SK-N-MC (cell line): ENCODE data around the gene GNAS-AS1.

Experiments used
- DNase-seq: peaks from one replicate; pipeline ENCODE4 v3.0.0-alpha.2; 2011; ENCODE audit warnings: low read depth, low spot score
- H3K27ac ChIP-seq: fragments of 200-600 bp; sonication (generic); 2 replicates; pipeline ENCODE4 v1.5.1; 2016; ENCODE audit warnings: mixed run types
- H3K36me3 ChIP-seq: fragments of 200-600 bp; sonication (generic); 2 replicates; pipeline ENCODE4 v1.6.1; 2017; ENCODE audit warnings: antibody characterized with exemption, low read length, mixed read lengths; ENCODE audit not compliant: insufficient read depth
- H3K4me3 ChIP-seq: fragments of 200-600 bp; sonication (generic); 2 replicates; pipeline ENCODE4 v1.5.1; 2016
- H3K9ac ChIP-seq: fragments of 200-600 bp; sonication (generic); 2 replicates; pipeline ENCODE4 v1.8.0; 2017; ENCODE audit warnings: mixed run types, mixed read lengths; ENCODE audit not compliant: insufficient read length
- H3K9me3 ChIP-seq: fragments of 200-600 bp; sonication (generic); 2 replicates; pipeline ENCODE4 v1.6.1; 2017; ENCODE audit warnings: low read depth, mild to moderate bottlenecking, antibody characterized with exemption, low read length, moderate library complexity, mixed read lengths
- EZH2 ChIP-seq: fragments of 200-600 bp; sonication (generic); IDR thresholded peaks from one replicate; pipeline ENCODE4 v1.6.1; 2017; ENCODE audit warnings: antibody characterized with exemption
- FOXP2 ChIP-seq: optimal IDR thresholded peaks from 2 replicates; pipeline ENCODE3; 2011; ENCODE audit warnings: mild to moderate bottlenecking, moderate library complexity; ENCODE audit not compliant: insufficient read depth; ENCODE audit errors: extremely low read length, control extremely low read depth
- POLR2AphosphoS5 ChIP-seq: IDR thresholded peaks from 2 replicates; pipeline ENCODE4 v1.6.1; 2012; ENCODE audit warnings: mild to moderate bottlenecking, low read depth, low read length, borderline replicate concordance

The GNAS-AS1 gene

DNA sequence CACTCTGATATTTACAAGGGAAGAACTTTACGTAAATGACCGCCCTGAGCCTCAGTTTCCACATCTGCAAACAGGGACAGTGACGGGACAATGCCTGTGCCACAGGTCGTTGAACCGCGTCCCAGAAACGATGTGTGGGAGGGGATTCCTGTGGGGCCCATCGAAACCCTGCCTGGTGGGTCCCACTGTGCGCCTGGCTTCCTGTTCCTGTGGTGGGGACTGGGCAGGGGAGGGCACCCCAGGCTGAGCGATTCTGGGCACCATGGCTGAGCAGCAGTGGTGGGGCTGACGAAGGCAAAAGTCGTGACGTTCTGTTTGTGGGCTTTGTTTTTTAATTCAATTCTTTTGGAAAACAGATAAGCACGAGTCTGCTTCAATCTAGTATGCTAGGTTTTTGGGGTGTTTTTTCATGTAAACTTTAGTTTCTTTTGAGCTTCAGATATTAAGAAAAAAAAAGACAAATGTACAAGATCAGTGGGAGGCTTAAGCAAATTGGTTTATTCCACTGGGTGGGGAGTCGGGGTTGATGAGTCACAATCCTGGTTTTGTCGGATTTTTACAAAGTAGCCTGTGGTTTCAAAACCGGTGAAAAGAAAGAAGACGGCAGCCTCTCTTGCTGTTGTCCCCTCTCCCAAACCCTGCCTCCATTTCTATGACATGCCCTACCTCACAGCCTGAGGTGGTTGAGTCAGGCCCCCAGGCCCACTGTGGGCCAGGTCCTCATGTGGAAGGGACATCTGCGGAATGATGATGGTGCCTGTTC lies 40.4 kb downstream of the GNAS-AS1 start:
- Histone ChIP-seq H3K9me3 (no peaks in the 10 kb centered on the region), H3K27ac (no peak overlapping the region), H3K4me3 (no peak overlapping the region), H3K36me3 (no peaks in the 10 kb centered on the region), H3K9ac (no peak overlapping the region)
- DNase-seq: no peak
- TF ChIP-seq FOXP2: no peak
- TF ChIP-seq EZH2: no peak
- TF ChIP-seq POLR2AphosphoS5: no peak

DNA sequence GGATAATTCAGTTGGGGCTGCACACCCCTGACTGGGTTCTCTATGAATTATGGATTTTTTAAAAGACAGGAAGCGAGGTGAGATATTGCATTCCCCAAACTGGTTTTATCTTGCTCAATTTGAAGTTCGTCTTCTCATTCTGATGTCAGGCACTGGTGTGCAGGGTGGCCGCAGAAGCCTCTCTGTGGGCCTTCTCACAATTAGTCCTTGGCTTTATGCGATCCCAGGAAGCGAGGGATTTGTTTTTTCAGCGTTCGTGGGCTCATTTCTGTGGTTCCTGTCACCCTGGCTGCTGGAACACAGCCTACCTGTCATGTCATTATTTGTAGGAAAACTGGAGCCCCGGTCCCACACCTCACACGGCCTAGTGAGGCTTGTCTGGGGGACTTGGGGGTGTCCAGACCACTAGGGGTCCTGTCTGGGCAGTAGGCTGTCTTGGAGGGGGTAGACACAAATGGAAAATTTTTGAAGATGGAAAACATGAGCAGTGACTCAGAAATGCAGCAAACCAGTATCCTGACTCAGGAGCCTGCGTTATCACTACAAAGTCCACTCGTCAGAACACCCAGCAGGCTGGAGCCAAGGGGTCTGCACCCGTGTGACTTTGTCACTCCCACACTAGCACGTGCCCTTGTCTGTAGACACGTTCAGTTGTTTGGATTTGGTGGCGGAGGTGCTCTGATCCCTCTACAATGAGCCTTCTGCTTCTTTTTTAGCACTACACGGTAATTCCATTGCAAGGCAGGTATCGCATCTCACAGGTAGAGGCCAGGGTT lies 42.2 kb downstream of the GNAS-AS1 start:
- DNase-seq: no peak
- H3K9ac ChIP-seq: no peak overlapping the region
- TF ChIP-seq POLR2AphosphoS5: no peak
- no peak for TF ChIP-seq FOXP2
- TF ChIP-seq EZH2: no peak
- no peaks in the 10 kb centered on the region for H3K36me3 ChIP-seq
- H3K27ac ChIP-seq: no peak overlapping the region
- H3K4me3 ChIP-seq: no peak overlapping the region
- no peaks in the 10 kb centered on the region for H3K9me3 ChIP-seq

DNA sequence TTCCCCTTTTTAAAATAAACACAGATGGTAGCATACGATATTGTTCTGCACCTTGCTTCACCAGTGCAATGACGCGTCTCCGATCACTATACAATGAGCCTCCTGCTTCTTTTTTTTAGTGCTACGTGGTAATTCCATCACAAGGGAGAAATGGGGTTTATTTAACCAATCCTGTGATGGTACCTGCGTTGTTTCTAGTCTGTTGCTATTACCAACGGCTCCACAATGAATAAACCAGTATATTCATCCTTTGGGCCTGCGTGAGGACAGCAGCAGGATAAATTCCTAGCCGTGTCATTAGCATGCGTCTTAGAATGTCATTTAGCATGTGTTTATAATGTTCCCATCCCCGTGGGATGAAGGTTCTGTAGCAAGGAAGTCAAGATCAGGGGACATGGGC lies 42.9 kb downstream of the GNAS-AS1 start:
- Histone ChIP-seq H3K9ac (no peak overlapping the region), H3K9me3 (no peaks in the 10 kb centered on the region), H3K36me3 (no peaks in the 10 kb centered on the region), H3K4me3 (no peak overlapping the region), H3K27ac (no peak overlapping the region)
- no peak for DNase-seq
- no peak for TF ChIP-seq POLR2AphosphoS5
- TF ChIP-seq FOXP2: no peak
- TF ChIP-seq EZH2: no peak

DNA sequence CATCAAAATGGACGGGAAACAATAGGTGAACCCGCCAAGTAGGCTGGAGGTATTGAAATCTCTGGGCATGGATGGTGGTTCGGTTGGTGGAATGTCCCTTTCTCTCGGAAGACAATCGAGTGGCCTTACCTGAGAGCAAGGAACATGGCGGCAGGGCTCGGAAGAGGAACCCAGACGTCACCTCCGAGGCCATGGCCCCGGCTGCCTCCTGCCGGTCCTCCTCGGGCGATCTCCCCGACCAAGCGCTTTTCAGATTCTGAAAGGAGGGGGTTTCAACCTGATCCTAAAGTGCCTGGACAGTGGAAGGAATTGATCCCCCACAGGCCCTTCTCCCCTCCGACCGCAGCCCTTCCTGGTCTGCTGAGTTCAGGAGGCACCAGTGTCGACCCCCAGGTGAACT lies 47.2 kb downstream of the GNAS-AS1 start:
- no peak for DNase-seq
- Histone ChIP-seq H3K9me3 (no peaks in the 10 kb centered on the region), H3K27ac (no peak overlapping the region), H3K36me3 (no peaks in the 10 kb centered on the region), H3K4me3 (no peak overlapping the region), H3K9ac (no peak overlapping the region)
- no peak for TF ChIP-seq EZH2

DNA sequence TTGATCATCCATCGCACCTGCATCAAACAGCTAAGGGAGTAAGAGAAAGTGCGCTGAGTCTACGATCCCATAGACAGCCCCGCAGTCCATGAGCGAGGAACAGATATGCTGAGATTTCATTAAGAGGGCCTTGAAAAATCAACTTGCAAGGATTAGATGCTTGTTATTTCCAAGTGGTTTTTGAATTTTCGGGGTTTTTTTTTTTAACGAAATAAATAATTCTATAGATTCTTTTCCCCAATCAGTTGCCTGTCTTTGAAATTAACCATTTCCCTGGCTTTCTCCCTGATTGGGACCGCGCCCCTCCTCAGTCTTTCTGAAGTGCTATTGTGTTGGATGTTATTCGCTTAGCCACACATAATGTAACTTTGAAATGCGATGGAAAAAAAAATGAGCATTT lies 48.6 kb downstream of the GNAS-AS1 start:
- TF ChIP-seq POLR2AphosphoS5: no peak
- no peak for TF ChIP-seq EZH2
- no peak for TF ChIP-seq FOXP2
- no peaks in the 10 kb centered on the region for H3K9me3 ChIP-seq
- H3K9ac ChIP-seq: no peak overlapping the region
- no peak for DNase-seq
- H3K36me3 ChIP-seq: no peaks in the 10 kb centered on the region
- H3K4me3 ChIP-seq: peak overlapping the region; percentile 55
- peak overlapping the region; percentile 40; the same call in 1 of the 2 replicates for H3K27ac ChIP-seq

DNA sequence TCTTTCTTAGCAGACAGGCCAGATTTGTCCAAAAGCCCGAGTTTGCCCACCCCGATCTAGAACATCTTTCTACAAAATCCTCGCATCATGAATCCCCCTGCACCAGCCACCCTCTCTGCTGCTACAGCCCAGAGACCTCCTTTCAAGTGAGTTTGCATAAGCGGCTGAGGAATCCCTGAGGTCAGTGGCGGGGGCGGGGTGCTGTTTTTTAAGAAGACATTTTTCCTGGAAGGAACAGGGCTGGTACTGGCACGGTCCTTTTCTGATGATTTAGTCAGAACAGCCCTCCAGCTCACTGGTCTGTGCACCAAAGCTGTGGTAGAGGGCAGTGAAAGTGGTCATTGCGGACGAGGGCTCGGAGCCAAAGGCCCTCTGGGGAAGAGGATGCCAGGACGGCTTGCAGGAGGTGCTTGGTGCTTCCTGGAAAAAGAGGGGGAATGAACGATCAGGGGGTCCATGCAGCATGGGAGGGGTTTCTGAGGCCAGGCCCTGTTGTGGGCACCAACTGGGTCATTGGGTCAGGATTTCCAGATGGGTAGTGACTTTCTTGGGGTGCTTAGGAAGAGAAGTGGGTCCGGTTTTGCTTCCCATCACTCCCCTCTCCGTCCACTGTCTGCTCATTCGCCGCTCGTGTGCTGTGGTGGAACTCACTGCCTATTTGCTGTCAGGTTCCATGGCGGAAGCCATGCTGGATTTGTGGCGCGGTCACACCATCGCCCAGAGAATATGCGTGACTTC lies 50.4 kb downstream of the GNAS-AS1 start:
- Histone ChIP-seq H3K36me3 (no peaks in the 10 kb centered on the region), H3K27ac (no peak overlapping the region), H3K9me3 (no peaks in the 10 kb centered on the region), H3K9ac (no peak overlapping the region), H3K4me3 (no peak overlapping the region)
- no peak for DNase-seq
- TF ChIP-seq EZH2 (no peak), POLR2AphosphoS5 (no peak), FOXP2 (no peak)

DNA sequence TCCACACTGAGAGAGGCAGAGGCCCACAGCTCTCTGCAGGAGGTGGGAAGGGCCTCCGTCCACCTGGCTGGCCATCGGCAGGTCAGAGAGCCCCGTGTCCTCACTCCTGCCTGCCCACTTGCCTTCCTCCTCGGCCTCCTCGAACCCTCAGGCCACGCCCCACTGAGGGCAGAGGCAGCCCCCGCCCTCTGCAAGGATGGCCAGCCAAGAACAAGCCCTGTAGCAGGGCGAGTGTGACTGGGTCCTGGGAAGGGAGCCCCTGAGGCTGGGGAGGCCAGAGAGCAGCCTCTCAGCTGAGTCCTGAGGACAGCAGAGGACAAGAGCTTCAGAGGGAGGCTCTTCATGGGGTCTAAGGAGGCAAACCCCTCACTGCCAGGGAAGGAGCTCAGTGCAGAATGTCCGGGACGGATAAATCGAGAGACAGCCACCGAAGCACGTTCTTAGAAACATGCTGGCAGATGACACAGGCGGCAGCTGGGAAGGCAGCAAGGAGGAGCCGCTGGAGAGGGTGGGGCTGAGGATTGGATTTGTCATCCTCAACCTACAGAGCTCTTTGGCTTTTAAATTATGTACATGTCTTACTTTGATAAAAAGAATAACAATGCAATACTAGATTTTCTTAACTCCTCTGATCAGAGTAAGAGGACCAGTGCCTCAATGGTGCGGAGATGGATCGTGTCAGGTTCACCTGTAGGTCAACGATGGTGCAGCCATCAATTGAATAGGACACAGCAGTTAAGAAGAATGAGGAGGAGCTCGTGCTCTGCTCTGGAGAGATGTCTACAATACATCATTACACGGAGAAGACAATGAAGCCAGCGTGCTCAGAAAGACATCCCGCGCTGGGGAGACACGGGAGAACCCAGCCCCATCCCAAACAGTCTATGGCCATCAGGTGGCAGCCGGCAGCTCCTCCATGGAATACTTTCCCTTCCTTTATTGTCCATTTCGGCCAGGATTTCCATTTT lies 53.0 kb downstream of the GNAS-AS1 start:
- TF ChIP-seq FOXP2: no peak
- no peak for TF ChIP-seq EZH2
- no peak for TF ChIP-seq POLR2AphosphoS5
- Histone ChIP-seq H3K9me3 (no peaks in the 10 kb centered on the region), H3K27ac (no peak overlapping the region), H3K9ac (no peak overlapping the region), H3K36me3 (no peaks in the 10 kb centered on the region), H3K4me3 (no peak overlapping the region)
- DNase-seq: no peak
